ENCODE results near the gene R3HCC1L.
A peak's percentile ranks its signal among the peaks of the same experiment; 100 is the strongest.

Gene R3HCC1L

GRCh38 chr10:98101366-98101765, 33.1 kb upstream of the R3HCC1L start:
- TF ChIP-seq CTCF (IDR thresholded peaks at IDR 0.05; ENCODE audit: low read depth, low read length), result no peak
- no peaks in the 10 kb centered on the region for H3K36me3 ChIP-seq
- no peak overlapping the region for H3K27ac ChIP-seq
- no peak for DNase-seq
- no peaks in the 10 kb centered on the region for H3K27me3 ChIP-seq (ENCODE audit: insufficient read depth, low read depth, severe bottlenecking)
- H3K9me3 ChIP-seq (ENCODE audit: severe bottlenecking), result no peaks in the 10 kb centered on the region
- H3K4me3 ChIP-seq (ENCODE audit: low read depth, low read length), result no peak overlapping the region

- H3K27ac ChIP-seq, result no peak overlapping the region
- no peaks in the 10 kb centered on the region for H3K36me3 ChIP-seq
- no peaks in the 10 kb centered on the region for H3K9me3 ChIP-seq (ENCODE audit: severe bottlenecking)
- H3K27me3 ChIP-seq (ENCODE audit: insufficient read depth, low read depth, severe bottlenecking), result no peaks in the 10 kb centered on the region
- TF ChIP-seq CTCF (IDR thresholded peaks at IDR 0.05; ENCODE audit: low read depth, low read length), result no peak
- H3K4me3 ChIP-seq (ENCODE audit: low read depth, low read length), result no peak overlapping the region
- DNase-seq, result no peak
These were observed 30.3 kb upstream of the R3HCC1L start for GRCh38 chr10:98104125-98104524.

GRCh38 chr10:98106531-98106930, 27.9 kb upstream of the R3HCC1L start:
- no peak for TF ChIP-seq CTCF (IDR thresholded peaks at IDR 0.05; ENCODE audit: low read depth, low read length)
- H3K36me3 ChIP-seq, result no peaks in the 10 kb centered on the region
- no peak overlapping the region for H3K4me3 ChIP-seq (ENCODE audit: low read depth, low read length)
- H3K27ac ChIP-seq, result no peak overlapping the region
- no peaks in the 10 kb centered on the region for H3K27me3 ChIP-seq (ENCODE audit: insufficient read depth, low read depth, severe bottlenecking)
- no peaks in the 10 kb centered on the region for H3K9me3 ChIP-seq (ENCODE audit: severe bottlenecking)
- no peak for DNase-seq

GRCh38 chr10:98107644-98108430, 26.6 kb upstream of the R3HCC1L start:
- TF ChIP-seq CTCF (IDR thresholded peaks at IDR 0.05; ENCODE audit: low read depth, low read length), result peak; percentile 77
- H3K27me3 ChIP-seq (ENCODE audit: insufficient read depth, low read depth, severe bottlenecking), result no peaks in the 10 kb centered on the region
- peak; percentile 63 for DNase-seq
- H3K4me3 ChIP-seq (ENCODE audit: low read depth, low read length), result no peak overlapping the region
- H3K36me3 ChIP-seq, result no peaks in the 10 kb centered on the region
- H3K27ac ChIP-seq, result no peak overlapping the region
- H3K9me3 ChIP-seq (ENCODE audit: severe bottlenecking), result no peaks in the 10 kb centered on the region

GRCh38 chr10:98110356-98110755, 24.1 kb upstream of the R3HCC1L start:
- Histone ChIP-seq H3K9me3 (ENCODE audit: severe bottlenecking) (no peaks in the 10 kb centered on the region), H3K36me3 (no peaks in the 10 kb centered on the region), H3K27ac (no peak overlapping the region), H3K27me3 (ENCODE audit: insufficient read depth, low read depth, severe bottlenecking) (no peaks in the 10 kb centered on the region), H3K4me3 (ENCODE audit: low read depth, low read length) (no peak overlapping the region)
- DNase-seq, result no peak
- no peak for TF ChIP-seq CTCF (IDR thresholded peaks at IDR 0.05; ENCODE audit: low read depth, low read length)

Measured in WERI-Rb-1 (cell line).